ENCODE measurements around the gene MACC1.

The MACC1 gene

DNA sequence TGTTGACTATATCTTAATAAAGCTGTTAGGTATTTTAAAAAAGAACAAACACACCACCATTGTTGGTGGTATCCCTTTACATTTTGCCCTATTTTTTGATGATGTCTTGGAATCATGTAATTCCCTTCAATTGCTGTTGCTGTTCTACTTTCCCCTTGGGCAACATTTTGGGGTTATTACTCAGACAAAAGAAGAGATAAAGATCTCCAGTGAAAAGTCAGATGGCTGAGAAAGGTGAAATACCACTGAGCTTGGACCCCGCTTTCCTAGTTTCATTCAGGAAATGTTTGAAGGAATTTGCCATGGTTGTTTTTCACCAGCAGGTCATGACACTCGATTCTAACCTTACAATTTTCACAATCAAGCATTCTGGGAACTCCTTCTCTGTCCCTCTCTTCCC, 84.6 kb downstream of the MACC1 start:
- WGBS (ENCODE audit: extremely low coverage, insufficient coverage, insufficient read length): no CpG with 5 or more reads among the region's 2 CpGs
- H2AK5ac ChIP-seq (ENCODE audit: low read length): no peak overlapping the region

GRCh38 chr7:20131776-20132175, 85.4 kb downstream of the MACC1 start:
- Histone ChIP-seq H3K79me2 (ENCODE audit: control insufficient read depth, insufficient read depth, low read length, poor library complexity) (no peaks in the 10 kb centered on the region), H4K8ac (ENCODE audit: low read depth, low read length) (no peak overlapping the region), H2BK120ac (ENCODE audit: insufficient read depth, low read length, poor library complexity) (no peak overlapping the region), H3K9me3 (ENCODE audit: insufficient read depth, low read depth, low read length) (no peaks in the 10 kb centered on the region), H3K4me1 (ENCODE audit: control insufficient read depth in 1 of 2, insufficient read depth in 2 of 2, low read length in 2 of 2) (peaks cover 0 to 4% of the 10 kb centered on the region in 2 experiments), H3K4me3 (ENCODE audit: low read depth, low read length) (no peak overlapping the region), H2BK12ac (ENCODE audit: low read length) (no peak overlapping the region), H3K14ac (ENCODE audit: low read length) (no peak overlapping the region), H3K36me3 (ENCODE audit: control insufficient read depth in 1 of 2, insufficient read depth in 2 of 2, low read length in 2 of 2) (no peaks in the 10 kb centered on the region), H4K91ac (ENCODE audit: low read depth, low read length) (no peak overlapping the region), H3K23ac (ENCODE audit: low read length) (no peak overlapping the region), H3K27ac (ENCODE audit: low read depth, low read length) (no peak overlapping the region), H3K79me1 (ENCODE audit: low read length) (no peaks in the 10 kb centered on the region), H3K4ac (ENCODE audit: low read depth, low read length) (no peak overlapping the region), H4K12ac (ENCODE audit: low read depth, low read length) (no peak overlapping the region), H3K18ac (ENCODE audit: low read length) (no peak overlapping the region), H3K27me3 (ENCODE audit: insufficient read depth, low read length) (no peaks in the 10 kb centered on the region), H2BK5ac (ENCODE audit: low read depth, low read length, poor library complexity) (no peak overlapping the region), H2AK5ac (ENCODE audit: low read length) (no peak overlapping the region), H3K9ac (ENCODE audit: low read length) (no peak overlapping the region), H3K4me2 (ENCODE audit: low read length) (no peak overlapping the region), H2AFZ (ENCODE audit: insufficient read depth, low read length, poor library complexity) (no peak overlapping the region)
- DNase-seq: peak in 1 of 2 donors; percentile 7
- no CpG with 5 or more reads among the region's 4 CpGs for WGBS (ENCODE audit: extremely low coverage, insufficient coverage, insufficient read length)

More for the DNA sequence above, 84.6 kb downstream of the MACC1 start:
- H3K4me2 ChIP-seq (ENCODE audit: low read length): no peak overlapping the region
- H3K9ac ChIP-seq (ENCODE audit: low read length): no peak overlapping the region
- H3K14ac ChIP-seq (ENCODE audit: low read length): no peak overlapping the region
- H3K4me3 ChIP-seq (ENCODE audit: low read depth, low read length): no peak overlapping the region
- H3K36me3 ChIP-seq (ENCODE audit: control insufficient read depth in 1 of 2, insufficient read depth in 2 of 2, low read length in 2 of 2): no peaks in the 10 kb centered on the region
- no peaks in the 10 kb centered on the region for H3K79me1 ChIP-seq (ENCODE audit: low read length)
- H3K4ac ChIP-seq (ENCODE audit: low read depth, low read length): no peak overlapping the region
- H4K12ac ChIP-seq (ENCODE audit: low read depth, low read length): no peak overlapping the region
- no peaks in the 10 kb centered on the region for H3K79me2 ChIP-seq (ENCODE audit: control insufficient read depth, insufficient read depth, low read length, poor library complexity)
- no peaks in the 10 kb centered on the region for H3K27me3 ChIP-seq (ENCODE audit: insufficient read depth, low read length)
- no peak overlapping the region for H3K18ac ChIP-seq (ENCODE audit: low read length)
- no peak overlapping the region for H2AFZ ChIP-seq (ENCODE audit: insufficient read depth, low read length, poor library complexity)
- H2BK12ac ChIP-seq (ENCODE audit: low read length): no peak overlapping the region
- H3K4me1 ChIP-seq (ENCODE audit: control insufficient read depth in 1 of 2, insufficient read depth in 2 of 2, low read length in 2 of 2): peaks cover 0 to 4% of the 10 kb centered on the region in 2 experiments
- no peak overlapping the region for H3K23ac ChIP-seq (ENCODE audit: low read length)
- H2BK5ac ChIP-seq (ENCODE audit: low read depth, low read length, poor library complexity): no peak overlapping the region
- no peaks in the 10 kb centered on the region for H3K9me3 ChIP-seq (ENCODE audit: insufficient read depth, low read depth, low read length)
- no peak for DNase-seq
- H4K8ac ChIP-seq (ENCODE audit: low read depth, low read length): no peak overlapping the region
- no peak overlapping the region for H3K27ac ChIP-seq (ENCODE audit: low read depth, low read length)
- H2BK120ac ChIP-seq (ENCODE audit: insufficient read depth, low read length, poor library complexity): no peak overlapping the region
- no peak overlapping the region for H4K91ac ChIP-seq (ENCODE audit: low read depth, low read length)

DNA sequence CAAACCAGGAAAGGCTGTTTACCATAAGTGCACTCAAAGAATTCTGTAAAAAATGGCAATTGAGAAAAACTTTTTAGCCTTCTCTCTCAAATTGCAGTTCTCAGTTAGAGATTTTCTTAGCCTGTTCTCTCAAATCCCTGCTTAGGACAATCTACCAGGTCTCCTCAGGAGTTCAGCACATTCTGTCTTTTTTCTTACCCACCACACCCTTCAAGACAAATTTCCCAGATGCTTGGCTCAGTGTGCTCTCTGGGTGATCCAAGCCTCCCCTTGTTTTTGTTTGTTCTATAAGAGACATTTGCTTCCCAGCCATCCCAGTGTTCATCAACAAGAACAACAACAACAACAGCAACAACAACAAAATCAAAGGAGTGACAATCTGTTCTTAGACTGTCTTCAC, 87.3 kb downstream of the MACC1 start:
- DNase-seq: no peak
- Histone ChIP-seq H4K12ac (ENCODE audit: low read depth, low read length) (no peak overlapping the region), H3K4ac (ENCODE audit: low read depth, low read length) (no peak overlapping the region), H2BK120ac (ENCODE audit: insufficient read depth, low read length, poor library complexity) (no peak overlapping the region), H2BK12ac (ENCODE audit: low read length) (no peak overlapping the region), H3K4me2 (ENCODE audit: low read length) (no peak overlapping the region), H2AFZ (ENCODE audit: insufficient read depth, low read length, poor library complexity) (no peak overlapping the region), H3K9ac (ENCODE audit: low read length) (no peak overlapping the region), H2BK5ac (ENCODE audit: low read depth, low read length, poor library complexity) (no peak overlapping the region), H2AK5ac (ENCODE audit: low read length) (no peak overlapping the region), H3K36me3 (ENCODE audit: control insufficient read depth in 1 of 2, insufficient read depth in 2 of 2, low read length in 2 of 2) (no peaks in the 10 kb centered on the region), H3K23ac (ENCODE audit: low read length) (no peak overlapping the region), H3K27ac (ENCODE audit: low read depth, low read length) (no peak overlapping the region), H3K18ac (ENCODE audit: low read length) (no peak overlapping the region), H4K8ac (ENCODE audit: low read depth, low read length) (no peak overlapping the region), H3K79me2 (ENCODE audit: control insufficient read depth, insufficient read depth, low read length, poor library complexity) (no peaks in the 10 kb centered on the region), H3K79me1 (ENCODE audit: low read length) (no peaks in the 10 kb centered on the region), H3K14ac (ENCODE audit: low read length) (no peak overlapping the region), H3K27me3 (ENCODE audit: insufficient read depth, low read length) (no peaks in the 10 kb centered on the region), H3K9me3 (ENCODE audit: insufficient read depth, low read depth, low read length) (no peaks in the 10 kb centered on the region), H4K91ac (ENCODE audit: low read depth, low read length) (no peak overlapping the region), H3K4me1 (ENCODE audit: control insufficient read depth in 1 of 2, insufficient read depth in 2 of 2, low read length in 2 of 2) (peaks cover 0 to 4% of the 10 kb centered on the region in 2 experiments), H3K4me3 (ENCODE audit: low read depth, low read length) (no peak overlapping the region)

GRCh38 chr7:20128001-20128400, 89.2 kb downstream of the MACC1 start:
- H3K27me3 ChIP-seq (ENCODE audit: insufficient read depth, low read length): no peaks in the 10 kb centered on the region
- no peak overlapping the region for H2AK5ac ChIP-seq (ENCODE audit: low read length)
- no peak overlapping the region for H3K23ac ChIP-seq (ENCODE audit: low read length)
- H3K79me2 ChIP-seq (ENCODE audit: control insufficient read depth, insufficient read depth, low read length, poor library complexity): no peaks in the 10 kb centered on the region
- H4K91ac ChIP-seq (ENCODE audit: low read depth, low read length): no peak overlapping the region
- H4K8ac ChIP-seq (ENCODE audit: low read depth, low read length): no peak overlapping the region
- no CpG with 5 or more reads among the region's 2 CpGs for WGBS (ENCODE audit: extremely low coverage, insufficient coverage, insufficient read length)
- H3K4me2 ChIP-seq (ENCODE audit: low read length): no peak overlapping the region
- no peak overlapping the region for H3K4me3 ChIP-seq (ENCODE audit: low read depth, low read length)
- H3K79me1 ChIP-seq (ENCODE audit: low read length): no peaks in the 10 kb centered on the region
- no peaks in the 10 kb centered on the region for H3K9me3 ChIP-seq (ENCODE audit: insufficient read depth, low read depth, low read length)
- peaks cover 0 to 2% of the 10 kb centered on the region in 2 experiments for H3K4me1 ChIP-seq (ENCODE audit: control insufficient read depth in 1 of 2, insufficient read depth in 2 of 2, low read length in 2 of 2)
- no peak for DNase-seq
- H4K12ac ChIP-seq (ENCODE audit: low read depth, low read length): no peak overlapping the region
- H2BK120ac ChIP-seq (ENCODE audit: insufficient read depth, low read length, poor library complexity): no peak overlapping the region
- no peak overlapping the region for H3K4ac ChIP-seq (ENCODE audit: low read depth, low read length)
- H2AFZ ChIP-seq (ENCODE audit: insufficient read depth, low read length, poor library complexity): no peak overlapping the region
- no peak overlapping the region for H3K18ac ChIP-seq (ENCODE audit: low read length)
- H3K14ac ChIP-seq (ENCODE audit: low read length): no peak overlapping the region
- no peaks in the 10 kb centered on the region for H3K36me3 ChIP-seq (ENCODE audit: control insufficient read depth in 1 of 2, insufficient read depth in 2 of 2, low read length in 2 of 2)
- no peak overlapping the region for H2BK12ac ChIP-seq (ENCODE audit: low read length)
- H3K9ac ChIP-seq (ENCODE audit: low read length): no peak overlapping the region
- no peak overlapping the region for H3K27ac ChIP-seq (ENCODE audit: low read depth, low read length)
- H2BK5ac ChIP-seq (ENCODE audit: low read depth, low read length, poor library complexity): no peak overlapping the region
